ENCODE data around the gene NEO1.

NEO1 gene

GRCh38 chr15:73058437-73058836 is 6.2 kb downstream of the NEO1 start:
- Histone ChIP-seq H3K14ac (ENCODE audit: low read length in 2 of 2) (no peak overlapping the region), H2AK5ac (ENCODE audit: low read length, severe bottlenecking) (no peak overlapping the region), H4K8ac (ENCODE audit: low read length) (no peak overlapping the region), H3K4me3 (ENCODE audit: insufficient read depth in 1 of 2, low read depth in 1 of 2, low read length in 2 of 2) (no peak overlapping the region), H2BK5ac (ENCODE audit: low read depth, low read length, poor library complexity, severe bottlenecking) (no peak overlapping the region), H3K9me3 (ENCODE audit: control insufficient read depth, low read length) (no peaks in the 10 kb centered on the region), H3K18ac (ENCODE audit: low read depth in 1 of 2, low read length in 2 of 2) (no peak overlapping the region), H3K23ac (ENCODE audit: low read length in 2 of 2) (no peak overlapping the region), H2BK12ac (ENCODE audit: low read length in 2 of 2) (no peak overlapping the region), H3K4me1 (ENCODE audit: control insufficient read depth, insufficient read depth, low read depth, low read length) (no peaks in the 10 kb centered on the region), H3K27me3 (ENCODE audit: control insufficient read depth in 1 of 2, insufficient read depth in 1 of 2, low read length in 2 of 2) (no peaks in the 10 kb centered on the region), H3K36me3 (ENCODE audit: control insufficient read depth in 1 of 2, insufficient read depth in 2 of 2, low read depth in 1 of 2, low read length in 2 of 2) (no peaks in the 10 kb centered on the region), H2BK120ac (ENCODE audit: low read depth, low read length) (no peak overlapping the region), H3K4ac (ENCODE audit: low read depth in 1 of 2, low read length in 2 of 2) (no peak overlapping the region), H3K79me1 (replicated peaks; ENCODE audit: low read length, poor library complexity, severe bottlenecking) (peaks cover 11% of the 10 kb centered on the region), H4K91ac (ENCODE audit: low read length) (no peak overlapping the region), H2BK15ac (ENCODE audit: low read depth, poor library complexity, severe bottlenecking) (no peak overlapping the region), H3K9ac (ENCODE audit: low read length) (no peak overlapping the region), H3K27ac (ENCODE audit: low read length, poor library complexity, severe bottlenecking) (no peak overlapping the region), H2AFZ (ENCODE audit: low read depth, low read length) (no peak overlapping the region), H3K4me2 (ENCODE audit: low read length, poor library complexity, severe bottlenecking) (no peak overlapping the region)
- DNase-seq = no peak

- no peak overlapping the region for H3K4me3 ChIP-seq (ENCODE audit: insufficient read depth in 1 of 2, low read depth in 1 of 2, low read length in 2 of 2)
- H2BK15ac ChIP-seq (ENCODE audit: low read depth, poor library complexity, severe bottlenecking) = no peak overlapping the region
- H3K4ac ChIP-seq (ENCODE audit: low read depth in 1 of 2, low read length in 2 of 2) = no peak overlapping the region
- H3K9me3 ChIP-seq (ENCODE audit: control insufficient read depth, low read length) = no peaks in the 10 kb centered on the region
- H3K4me2 ChIP-seq (ENCODE audit: low read length, poor library complexity, severe bottlenecking) = no peak overlapping the region
- no peak overlapping the region for H2AK5ac ChIP-seq (ENCODE audit: low read length, severe bottlenecking)
- WGBS = no CpG with 5 or more reads among the region's 2 CpGs
- no peaks in the 10 kb centered on the region for H3K27me3 ChIP-seq (ENCODE audit: control insufficient read depth in 1 of 2, insufficient read depth in 1 of 2, low read length in 2 of 2)
- H3K14ac ChIP-seq (ENCODE audit: low read length in 2 of 2) = no peak overlapping the region
- no peak overlapping the region for H4K91ac ChIP-seq (ENCODE audit: low read length)
- no peak overlapping the region for H2BK12ac ChIP-seq (ENCODE audit: low read length in 2 of 2)
- no peak overlapping the region for H2BK5ac ChIP-seq (ENCODE audit: low read depth, low read length, poor library complexity, severe bottlenecking)
- no peak overlapping the region for H3K27ac ChIP-seq (ENCODE audit: low read length, poor library complexity, severe bottlenecking)
- H3K23ac ChIP-seq (ENCODE audit: low read length in 2 of 2) = no peak overlapping the region
- H2BK120ac ChIP-seq (ENCODE audit: low read depth, low read length) = no peak overlapping the region
- H3K36me3 ChIP-seq (ENCODE audit: control insufficient read depth in 1 of 2, insufficient read depth in 2 of 2, low read depth in 1 of 2, low read length in 2 of 2) = no peaks in the 10 kb centered on the region
- H3K79me1 ChIP-seq (replicated peaks; ENCODE audit: low read length, poor library complexity, severe bottlenecking) = peaks cover 18% of the 10 kb centered on the region
- H4K8ac ChIP-seq (ENCODE audit: low read length) = no peak overlapping the region
- H2AFZ ChIP-seq (ENCODE audit: low read depth, low read length) = no peak overlapping the region
- H3K18ac ChIP-seq (ENCODE audit: low read depth in 1 of 2, low read length in 2 of 2) = no peak overlapping the region
- DNase-seq = no peak
- H3K9ac ChIP-seq (ENCODE audit: low read length) = no peak overlapping the region
- no peaks in the 10 kb centered on the region for H3K4me1 ChIP-seq (ENCODE audit: control insufficient read depth, insufficient read depth, low read depth, low read length)
Measured at GRCh38 chr15:73065114-73065513, 12.9 kb downstream of the NEO1 start.

GRCh38 chr15:73069109-73069508 is 16.8 kb downstream of the NEO1 start:
- Histone ChIP-seq H3K4me1 (ENCODE audit: control insufficient read depth, insufficient read depth, low read depth, low read length) (no peaks in the 10 kb centered on the region), H3K18ac (ENCODE audit: low read depth in 1 of 2, low read length in 2 of 2) (no peak overlapping the region), H2BK15ac (ENCODE audit: low read depth, poor library complexity, severe bottlenecking) (no peak overlapping the region), H3K14ac (ENCODE audit: low read length in 2 of 2) (no peak overlapping the region), H3K9ac (ENCODE audit: low read length) (no peak overlapping the region), H3K4ac (ENCODE audit: low read depth in 1 of 2, low read length in 2 of 2) (no peak overlapping the region), H2AFZ (ENCODE audit: low read depth, low read length) (no peak overlapping the region), H3K23ac (ENCODE audit: low read length in 2 of 2) (no peak overlapping the region), H3K79me1 (replicated peaks; ENCODE audit: low read length, poor library complexity, severe bottlenecking) (peaks cover 20% of the 10 kb centered on the region), H2BK5ac (ENCODE audit: low read depth, low read length, poor library complexity, severe bottlenecking) (no peak overlapping the region), H3K27me3 (ENCODE audit: control insufficient read depth in 1 of 2, insufficient read depth in 1 of 2, low read length in 2 of 2) (no peaks in the 10 kb centered on the region), H3K4me3 (ENCODE audit: insufficient read depth in 1 of 2, low read depth in 1 of 2, low read length in 2 of 2) (no peak overlapping the region), H2BK120ac (ENCODE audit: low read depth, low read length) (no peak overlapping the region), H3K27ac (ENCODE audit: low read length, poor library complexity, severe bottlenecking) (no peak overlapping the region), H4K91ac (ENCODE audit: low read length) (no peak overlapping the region), H3K9me3 (ENCODE audit: control insufficient read depth, low read length) (no peaks in the 10 kb centered on the region), H3K4me2 (ENCODE audit: low read length, poor library complexity, severe bottlenecking) (no peak overlapping the region), H2AK5ac (ENCODE audit: low read length, severe bottlenecking) (no peak overlapping the region), H3K36me3 (ENCODE audit: control insufficient read depth in 1 of 2, insufficient read depth in 2 of 2, low read depth in 1 of 2, low read length in 2 of 2) (no peaks in the 10 kb centered on the region), H4K8ac (ENCODE audit: low read length) (no peak overlapping the region), H2BK12ac (ENCODE audit: low read length in 2 of 2) (no peak overlapping the region)
- DNase-seq = no peak
- 97% methylated on average over 4 of the region's 5 CpGs for WGBS

GRCh38 chr15:73072894-73073293 is 20.6 kb downstream of the NEO1 start:
- no peak overlapping the region for H4K8ac ChIP-seq (ENCODE audit: low read length)
- no peak overlapping the region for H2AFZ ChIP-seq (ENCODE audit: low read depth, low read length)
- no peak overlapping the region for H4K91ac ChIP-seq (ENCODE audit: low read length)
- H3K14ac ChIP-seq (ENCODE audit: low read length in 2 of 2) = no peak overlapping the region
- no peaks in the 10 kb centered on the region for H3K27me3 ChIP-seq (ENCODE audit: control insufficient read depth in 1 of 2, insufficient read depth in 1 of 2, low read length in 2 of 2)
- no peak overlapping the region for H2BK120ac ChIP-seq (ENCODE audit: low read depth, low read length)
- H3K4me1 ChIP-seq (ENCODE audit: control insufficient read depth, insufficient read depth, low read depth, low read length) = peaks cover 1% of the 10 kb centered on the region
- DNase-seq = no peak
- no peak overlapping the region for H2AK5ac ChIP-seq (ENCODE audit: low read length, severe bottlenecking)
- H3K23ac ChIP-seq (ENCODE audit: low read length in 2 of 2) = no peak overlapping the region
- H2BK12ac ChIP-seq (ENCODE audit: low read length in 2 of 2) = no peak overlapping the region
- H3K9me3 ChIP-seq (ENCODE audit: control insufficient read depth, low read length) = no peaks in the 10 kb centered on the region
- no peak overlapping the region for H3K9ac ChIP-seq (ENCODE audit: low read length)
- H3K36me3 ChIP-seq (ENCODE audit: control insufficient read depth in 1 of 2, insufficient read depth in 2 of 2, low read depth in 1 of 2, low read length in 2 of 2) = no peaks in the 10 kb centered on the region
- H3K4me3 ChIP-seq (ENCODE audit: insufficient read depth in 1 of 2, low read depth in 1 of 2, low read length in 2 of 2) = no peak overlapping the region
- H3K4me2 ChIP-seq (ENCODE audit: low read length, poor library complexity, severe bottlenecking) = no peak overlapping the region
- peaks cover 32% of the 10 kb centered on the region for H3K79me1 ChIP-seq (replicated peaks; ENCODE audit: low read length, poor library complexity, severe bottlenecking)
- no peak overlapping the region for H3K4ac ChIP-seq (ENCODE audit: low read depth in 1 of 2, low read length in 2 of 2)
- H2BK5ac ChIP-seq (ENCODE audit: low read depth, low read length, poor library complexity, severe bottlenecking) = no peak overlapping the region
- H3K27ac ChIP-seq (ENCODE audit: low read length, poor library complexity, severe bottlenecking) = no peak overlapping the region
- no peak overlapping the region for H2BK15ac ChIP-seq (ENCODE audit: low read depth, poor library complexity, severe bottlenecking)
- WGBS = 95% methylated on average over 3 of the region's 3 CpGs
- H3K18ac ChIP-seq (ENCODE audit: low read depth in 1 of 2, low read length in 2 of 2) = no peak overlapping the region
